ENCODE measurements around the gene NAPSA.
"Not testable (repeated sequence)": the region's sequence is repeated elsewhere in the genome, so short reads cannot be mapped to it uniquely, and the experiment has no call there.

Gene NAPSA

DNA sequence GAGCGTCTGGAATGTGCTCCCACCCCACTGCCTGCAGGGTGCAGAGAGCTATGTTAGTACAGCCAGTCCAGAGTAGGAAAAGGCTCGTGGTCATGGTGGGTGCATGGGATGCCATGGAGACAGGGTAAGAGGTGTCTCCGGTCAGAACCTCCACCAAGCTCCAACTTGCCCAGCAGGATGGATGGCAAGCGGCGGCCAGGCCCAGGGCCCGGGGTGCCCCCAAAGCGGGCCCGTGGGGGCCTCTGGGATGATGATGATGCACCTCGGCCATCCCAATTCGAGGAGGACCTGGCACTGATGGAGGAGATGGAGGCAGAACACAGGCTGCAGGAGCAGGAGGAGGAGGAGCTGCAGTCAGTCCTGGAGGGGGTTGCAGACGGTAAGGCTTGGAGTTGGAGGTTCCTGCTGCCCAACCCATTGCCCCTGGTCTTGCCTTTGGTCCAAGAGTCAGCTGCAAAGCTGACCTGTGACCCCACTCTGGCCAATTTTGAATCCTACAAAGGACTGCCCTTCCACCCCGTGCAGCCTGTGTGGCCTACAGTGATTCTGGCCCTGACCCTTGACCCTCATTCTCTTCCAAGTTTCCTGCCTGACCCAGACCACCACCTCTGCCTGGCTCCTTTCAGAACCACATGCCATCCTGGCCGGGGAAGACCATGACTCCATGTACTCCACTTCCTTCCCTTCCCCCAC is 33.4 kb upstream of the NAPSA start:
- no peak overlapping the region for H3K4me3 ChIP-seq (ENCODE audit: low read depth, low read length)
- TF ChIP-seq CTCF (IDR thresholded peaks at IDR 0.05; ENCODE audit: insufficient read depth, low read length, missing control alignments), result no peak
- ChIA-PET POLR2A (no interaction called here), CTCF (no interaction called here)
- no peak for DNase-seq (ENCODE audit: low read depth, low spot score)

- CTCF ChIA-PET, result no interaction called here
- DNase-seq (ENCODE audit: low read depth, low spot score), result no peak
- TF ChIP-seq CTCF (IDR thresholded peaks at IDR 0.05; ENCODE audit: insufficient read depth, low read length, missing control alignments), result no peak
- no peak overlapping the region for H3K4me3 ChIP-seq (ENCODE audit: low read depth, low read length)
- POLR2A ChIA-PET, result no interaction called here
Observed at GRCh38 chr19:50394017-50394416, 28.6 kb upstream of the NAPSA start.

- no peak for DNase-seq (ENCODE audit: low read depth, low spot score)
- CTCF ChIA-PET, result no interaction called here
- TF ChIP-seq CTCF (IDR thresholded peaks at IDR 0.05; ENCODE audit: insufficient read depth, low read length, missing control alignments), result no peak
- no peak overlapping the region for H3K4me3 ChIP-seq (ENCODE audit: low read depth, low read length)
- POLR2A ChIA-PET, result no interaction called here
Observed at GRCh38 chr19:50393589-50393988, 28.1 kb upstream of the NAPSA start.

- ChIA-PET CTCF (no interaction called here), POLR2A (no interaction called here)
- H3K4me3 ChIP-seq (ENCODE audit: low read depth, low read length), result no peak overlapping the region
- DNase-seq (ENCODE audit: low read depth, low spot score), result no peak
- TF ChIP-seq CTCF (IDR thresholded peaks at IDR 0.05; ENCODE audit: insufficient read depth, low read length, missing control alignments), result no peak
Observed at GRCh38 chr19:50392759-50393158, 27.3 kb upstream of the NAPSA start.

DNA sequence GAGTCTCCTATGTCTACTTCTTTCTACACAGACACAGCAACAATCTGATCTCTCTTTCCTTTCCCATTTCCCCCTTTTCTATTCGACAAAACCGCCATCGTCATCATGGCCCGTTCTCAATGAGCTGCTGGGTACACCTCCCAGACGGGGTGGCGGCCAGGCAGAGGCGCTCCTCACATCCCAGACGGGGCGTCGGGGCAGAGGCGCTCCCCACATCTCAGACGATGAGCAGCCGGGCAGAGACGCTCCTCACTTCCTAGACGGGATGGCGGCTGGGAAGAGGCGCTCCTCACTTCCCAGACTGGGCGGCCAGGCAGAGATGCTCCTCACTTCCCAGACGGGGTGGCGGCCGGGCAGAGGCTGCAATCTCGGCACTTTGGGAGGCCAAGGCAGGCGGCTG is 25.5 kb upstream of the NAPSA start:
- POLR2A ChIA-PET; CTCF ChIA-PET; H3K4me3 ChIP-seq (ENCODE audit: low read depth, low read length); DNase-seq (ENCODE audit: low read depth, low spot score): not testable (repeated sequence)

DNA sequence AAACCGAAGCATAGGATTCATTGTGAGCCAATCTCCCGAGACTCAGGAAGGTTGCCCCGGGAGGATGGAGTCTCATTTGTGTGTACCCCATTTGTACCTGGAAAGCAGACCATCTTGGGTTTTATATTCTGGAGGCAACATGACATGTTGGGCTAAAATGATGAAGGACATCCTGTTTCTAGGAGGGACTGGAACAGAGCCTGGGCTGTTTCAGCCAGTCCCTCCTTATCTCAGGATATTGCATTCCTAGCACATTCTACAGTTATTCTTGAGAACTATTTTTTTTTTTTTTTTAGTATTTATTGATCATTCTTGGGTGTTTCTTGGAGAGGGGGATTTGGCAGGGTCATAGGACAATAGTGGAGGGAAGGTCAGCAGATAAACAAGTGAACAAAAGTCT is 24.9 kb upstream of the NAPSA start:
- CTCF ChIA-PET, result not testable (repeated sequence)

GRCh38 chr19:50387868-50388245 is 22.4 kb upstream of the NAPSA start:
- no peak overlapping the region for H3K4me3 ChIP-seq (ENCODE audit: low read depth, low read length)
- ChIA-PET CTCF (interaction anchor here (1.3 kb wide), 1 partner anchor 73 kb away, joined by 3 read pairs; no protein-coding TSS in a partner anchor), POLR2A (no interaction called here)
- DNase-seq (ENCODE audit: low read depth, low spot score), result no peak
- TF ChIP-seq CTCF (IDR thresholded peaks at IDR 0.05; ENCODE audit: insufficient read depth, low read length, missing control alignments), result no peak

More for the DNA sequence above, 24.9 kb upstream of the NAPSA start:
- DNase-seq (ENCODE audit: low read depth, low spot score); H3K4me3 ChIP-seq (ENCODE audit: low read depth, low read length); POLR2A ChIA-PET: not testable (repeated sequence)

All from AG04449 (cell line).